Measurements from ENCODE around the gene SERPINB7.

DNA sequence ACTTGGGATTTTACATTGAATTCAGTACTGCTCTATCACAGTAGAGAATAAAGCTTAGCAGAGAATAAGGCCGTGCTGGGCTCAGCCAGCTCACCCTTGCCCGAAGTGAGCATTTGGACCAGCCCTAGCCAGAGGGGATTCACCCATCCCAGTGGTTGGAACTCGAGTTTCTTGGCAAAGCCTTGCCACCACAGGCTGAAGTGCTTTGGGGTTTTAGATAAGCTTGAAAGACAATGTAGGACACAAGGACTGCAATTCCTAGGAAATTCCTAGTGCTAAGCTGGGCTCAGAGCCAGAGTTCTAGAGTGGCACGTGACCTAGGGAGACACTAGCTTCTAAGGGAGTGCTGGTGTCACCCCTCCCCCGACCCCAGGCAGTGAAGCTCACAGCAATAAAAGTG lies 44.4 kb upstream of the SERPINB7 start:
- TF ChIP-seq, protein P1, sequence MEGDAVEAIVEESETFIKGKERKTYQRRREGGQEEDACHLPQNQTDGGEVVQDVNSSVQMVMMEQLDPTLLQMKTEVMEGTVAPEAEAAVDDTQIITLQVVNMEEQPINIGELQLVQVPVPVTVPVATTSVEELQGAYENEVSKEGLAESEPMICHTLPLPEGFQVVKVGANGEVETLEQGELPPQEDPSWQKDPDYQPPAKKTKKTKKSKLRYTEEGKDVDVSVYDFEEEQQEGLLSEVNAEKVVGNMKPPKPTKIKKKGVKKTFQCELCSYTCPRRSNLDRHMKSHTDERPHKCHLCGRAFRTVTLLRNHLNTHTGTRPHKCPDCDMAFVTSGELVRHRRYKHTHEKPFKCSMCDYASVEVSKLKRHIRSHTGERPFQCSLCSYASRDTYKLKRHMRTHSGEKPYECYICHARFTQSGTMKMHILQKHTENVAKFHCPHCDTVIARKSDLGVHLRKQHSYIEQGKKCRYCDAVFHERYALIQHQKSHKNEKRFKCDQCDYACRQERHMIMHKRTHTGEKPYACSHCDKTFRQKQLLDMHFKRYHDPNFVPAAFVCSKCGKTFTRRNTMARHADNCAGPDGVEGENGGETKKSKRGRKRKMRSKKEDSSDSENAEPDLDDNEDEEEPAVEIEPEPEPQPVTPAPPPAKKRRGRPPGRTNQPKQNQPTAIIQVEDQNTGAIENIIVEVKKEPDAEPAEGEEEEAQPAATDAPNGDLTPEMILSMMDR (IDR thresholded peaks at IDR 0.05), result no peak
- TF ChIP-seq POLR2A (IDR thresholded peaks at IDR 0.05), result no peak
